IMR-90 (cell line): Measurements from ENCODE around the gene SLC35G6. TPM values are rescaled to one million over a fixed set of nuclear protein-coding genes. Genes with fewer than 3 reads are reported as not detected.

ENCODE experiments used
- ATAC-seq: fragments of 200-7000 bp; cut with Tn5 transposase; 2 replicates; pipeline ENCODE4 v1.9.1; 2020; ENCODE audit warnings: low read depth, mild to moderate bottlenecking, moderate library complexity
- BruUV-seq: library from RNA; stranded (reverse); fragments of 400-500 nt; replicated peaks from 2 replicates; lab custom pipeline; 2021; lab: Mats Ljungman, UMichigan
- CTCF ChIA-PET: fragments of 300-600 bp; formaldehyde crosslinking; extraction: SDS; loops from one replicate; lab custom pipeline; 2021; ENCODE audit warnings: antibody characterized with exemption; lab: Yijun Ruan, JAX
- POLR2A ChIA-PET: fragments of 300-600 bp; sonication (Branson Sonifier 250); formaldehyde crosslinking; loops from one replicate; lab custom pipeline; 2022; ENCODE audit warnings: antibody characterized with exemption; ENCODE audit not compliant: unreplicated experiment; lab: Charles Lee
- DNase-seq: peaks from one replicate; pipeline ENCODE4 v3.0.0; 2013
- H2AFZ ChIP-seq: replicated peaks from 2 replicates; pipeline ENCODE3; 2013; ENCODE audit warnings: low read length, mild to moderate bottlenecking; ENCODE audit not compliant: poor library complexity
- H2AK5ac ChIP-seq: 2 replicates; pipeline ENCODE4 v1.6.1; 2013; ENCODE audit warnings: low read depth, low read length, inconsistent platforms
- H2AK9ac ChIP-seq: replicated peaks from 2 replicates; pipeline ENCODE3; 2013; ENCODE audit warnings: mild to moderate bottlenecking, low read depth, low read length, moderate library complexity; ENCODE audit not compliant: poor library complexity
- H2BK120ac ChIP-seq: 2 replicates; pipeline ENCODE4 v1.6.1; 2013; ENCODE audit warnings: low read depth, low read length, inconsistent platforms
- H2BK15ac ChIP-seq: 3 replicates; pipeline ENCODE4 v1.6.1; 2013; ENCODE audit warnings: low read depth, low read length, inconsistent platforms
- H2BK20ac ChIP-seq: 2 replicates; pipeline ENCODE4 v1.6.1; 2013; ENCODE audit warnings: low read depth, mild to moderate bottlenecking, inconsistent platforms, low read length, moderate library complexity
- H2BK5ac ChIP-seq: 2 replicates; pipeline ENCODE4 v1.6.1; 2013; ENCODE audit warnings: mild to moderate bottlenecking, low read depth, low read length, inconsistent platforms; ENCODE audit not compliant: poor library complexity, severe bottlenecking
- H3K14ac ChIP-seq: replicated peaks from 2 replicates; pipeline ENCODE4 v1.6.1; 2013; ENCODE audit warnings: low read depth, low read length, inconsistent platforms
- H3K18ac ChIP-seq: 2 replicates; pipeline ENCODE4 v1.6.1; 2013; ENCODE audit warnings: low read depth, low read length, control low read depth
- H3K23ac ChIP-seq: 2 replicates; pipeline ENCODE4 v1.6.1; 2013; ENCODE audit warnings: low read depth, low read length, inconsistent platforms
- H3K27ac ChIP-seq: 2 replicates; pipeline ENCODE4 v1.5.1; 2013; ENCODE audit warnings: mild to moderate bottlenecking, control low read depth, low read length; ENCODE audit not compliant: insufficient read depth
- H3K27me3 ChIP-seq: 2 replicates; pipeline ENCODE4 v1.6.1; 2013; ENCODE audit warnings: low read length; ENCODE audit not compliant: control insufficient read depth, insufficient read depth
- H3K36me3 ChIP-seq: 2 replicates; pipeline ENCODE4 v1.6.1; 2013; ENCODE audit warnings: low read length, mixed read lengths; ENCODE audit not compliant: control insufficient read depth, insufficient read depth
- H3K4ac ChIP-seq: 2 replicates; pipeline ENCODE4 v1.6.1; 2013; ENCODE audit warnings: low read depth, low read length, inconsistent platforms
- H3K4me1 ChIP-seq: 2 replicates; pipeline ENCODE4 v1.6.1; 2013; ENCODE audit warnings: low read length, mixed read lengths; ENCODE audit not compliant: control insufficient read depth, insufficient read depth
- H3K4me2 ChIP-seq: 2 replicates; pipeline ENCODE4 v1.6.1; 2013; ENCODE audit warnings: low read depth, mild to moderate bottlenecking, control low read depth, low read length, moderate library complexity
- H3K4me3 ChIP-seq: 2 replicates; pipeline ENCODE4 v1.5.1; 2013; ENCODE audit warnings: low read depth, mild to moderate bottlenecking, control low read depth, low read length, moderate library complexity; ENCODE audit not compliant: insufficient read depth
- H3K56ac ChIP-seq: 2 replicates; pipeline ENCODE4 v1.6.1; 2013; ENCODE audit warnings: low read length, inconsistent platforms; ENCODE audit not compliant: insufficient read depth; ENCODE audit errors: extremely low read depth
- H3K79me1 ChIP-seq, 2 experiments: 2 replicates each; pipeline ENCODE4 v1.6.1; 2013; ENCODE audit warnings: low read length in 2 of 2, inconsistent platforms in 1 of 2, low read depth in 1 of 2
- H3K9ac ChIP-seq: 2 replicates; pipeline ENCODE4 v1.6.1; 2013; ENCODE audit warnings: low read depth, low read length, control low read depth
- H3K9me1 ChIP-seq: 2 replicates; pipeline ENCODE4 v1.6.1; 2013; ENCODE audit warnings: low read length, inconsistent platforms; ENCODE audit not compliant: insufficient read depth
- H3K9me3 ChIP-seq: 2 replicates; pipeline ENCODE4 v1.6.1; 2013; ENCODE audit warnings: low read length; ENCODE audit not compliant: control insufficient read depth, insufficient read depth
- H4K20me1 ChIP-seq: 2 replicates; pipeline ENCODE4 v1.6.1; 2013; ENCODE audit warnings: low read length, inconsistent platforms; ENCODE audit not compliant: insufficient read depth
- H4K5ac ChIP-seq: 2 replicates; pipeline ENCODE4 v1.6.1; 2013; ENCODE audit warnings: mild to moderate bottlenecking, low read depth, low read length, control low read depth
- H4K8ac ChIP-seq, 2 experiments: 2 replicates each; pipeline ENCODE4 v1.6.1; 2013; ENCODE audit warnings: low read depth in 2 of 2, low read length in 2 of 2, control low read depth in 1 of 2, inconsistent platforms in 1 of 2
- H4K91ac ChIP-seq: 2 replicates; pipeline ENCODE4 v1.6.1; 2013; ENCODE audit warnings: low read depth, low read length, inconsistent platforms; ENCODE audit not compliant: insufficient read depth
- WGBS, 2 experiments: methylation state at CpG; one replicate each; pipeline versions ENCODE4 v1.1.5 to v1.1.7; 2013; ENCODE audit warnings: missing lambda C conversion rate in 2 of 2; ENCODE audit not compliant: insufficient read length in 1 of 2; ENCODE audit errors: extremely low coverage in 2 of 2; 5-methylcytosine and 5-hydroxymethylcytosine counted together
- dilution Hi-C: fragments of 300-500 bp; cut with HindIII; formaldehyde crosslinking; loops from one replicate; pipeline ENCODE4 v1.14.3; 2018; ENCODE audit warnings: low sequenced_read_pairs; ENCODE audit not compliant: unreplicated experiment
- in situ Hi-C: fragments of 300-500 bp; cut with MboI; formaldehyde crosslinking; loops from 3 replicates; pipeline ENCODE4 v1.14.3; 2019; ENCODE audit warnings: low sequenced_read_pairs, inconsistent platforms, mixed read lengths
- intact Hi-C: fragments of 100-400 bp; cut with micrococcal nuclease; formaldehyde crosslinking; loops from 2 replicates; pipeline ENCODE4 v1.10.0; 2022
- polyA plus RNA-seq, 3 experiments: library from polyadenylated mRNA; depleted of rRNA; stranded (reverse); fragments of >200 nt; gene quantifications; 2 replicates each; pipeline ENCODE4 v1.2.3, GENCODE V29; 2012; ENCODE audit warnings: low replicate concordance in 1 of 3
- total RNA-seq: library from RNA; depleted of rRNA; stranded (reverse); fragments of >200 nt; gene quantifications from 2 replicates; pipeline ENCODE4 v1.2.3, GENCODE V29; 2012
- TF ChIP-seq, protein P1 (sequence below): fragments of 150-350 bp; IDR thresholded peaks from 2 replicates; pipeline ENCODE4 v1.6.1; 2017; ENCODE audit warnings: mild to moderate bottlenecking, antibody characterized with exemption, low read length, low read depth

The SLC35G6 gene
- total and polyA plus RNA-seq, 2 of the 4 experiments (the other 2 are of a cell fraction): not detected

DNA sequence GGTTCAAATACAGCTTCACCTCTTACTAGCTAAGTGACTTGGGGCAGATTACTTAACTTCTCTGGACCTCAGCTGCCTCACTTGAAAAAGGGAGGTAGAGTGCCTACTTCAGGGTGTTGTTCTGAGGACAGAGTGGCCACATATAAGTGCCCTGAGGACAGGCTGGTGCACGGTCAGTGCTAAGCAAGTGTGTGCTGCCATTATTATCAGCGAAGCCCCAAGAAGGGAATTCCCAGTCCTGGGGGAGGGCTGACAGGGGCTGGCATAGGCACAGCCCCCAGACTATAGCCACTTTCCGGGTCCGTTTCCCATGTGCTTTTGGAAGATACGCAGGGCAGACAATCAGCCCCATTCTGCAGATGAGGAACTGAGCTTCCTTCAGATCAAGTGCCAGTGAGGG lies 4.3 kb upstream of the SLC35G6 start:
- Histone ChIP-seq H3K4me1 (peaks cover 22% of the 10 kb centered on the region), H4K91ac (peak overlapping the region; percentile 94), H2BK20ac (no peak overlapping the region), H2BK15ac (0 out of 3 replicates have a peak overlapping the region, but pooled peaks have one; percentile 16), H3K27me3 (no peaks in the 10 kb centered on the region), H3K9me1 (peaks cover 27% of the 10 kb centered on the region), H3K36me3 (peaks cover 5% of the 10 kb centered on the region; the same call in 1 of the 2 replicates), H4K20me1 (peaks cover 64% of the 10 kb centered on the region), H3K18ac (no peak overlapping the region), H2AK5ac (peak overlapping the region; percentile 89), H3K56ac (peak overlapping the region; percentile 48; the same call in 1 of the 2 replicates), H3K23ac (peak overlapping the region; percentile 39; the same call in 1 of the 2 replicates), H2BK5ac (peak overlapping the region; percentile 86), H3K4ac (peak overlapping the region; percentile 93), H3K4me2 (peak overlapping the region; percentile 85), H4K5ac (no peak overlapping the region), H3K14ac (peak overlapping the region; percentile 74), H3K9ac (peak overlapping the region; percentile 94), H2BK120ac (peak overlapping the region; percentile 60; the same call in 1 of the 2 replicates), H3K4me3 (peak overlapping the region; percentile 76; the same call in 1 of the 2 replicates), H4K8ac (peak overlapping the region; percentile 30 to 48; a peak in 1 of 4 replicates), H2AK9ac (peak overlapping the region; percentile 98), H3K9me3 (no peaks in the 10 kb centered on the region), H3K79me1 (peaks cover 5 to 67% of the 10 kb centered on the region in 2 experiments; a peak in 3 of 4 replicates), H2AFZ (no peak overlapping the region), H3K27ac (peak overlapping the region; percentile 91)
- BruUV-seq: no TSS peak
- TF ChIP-seq, protein P1, sequence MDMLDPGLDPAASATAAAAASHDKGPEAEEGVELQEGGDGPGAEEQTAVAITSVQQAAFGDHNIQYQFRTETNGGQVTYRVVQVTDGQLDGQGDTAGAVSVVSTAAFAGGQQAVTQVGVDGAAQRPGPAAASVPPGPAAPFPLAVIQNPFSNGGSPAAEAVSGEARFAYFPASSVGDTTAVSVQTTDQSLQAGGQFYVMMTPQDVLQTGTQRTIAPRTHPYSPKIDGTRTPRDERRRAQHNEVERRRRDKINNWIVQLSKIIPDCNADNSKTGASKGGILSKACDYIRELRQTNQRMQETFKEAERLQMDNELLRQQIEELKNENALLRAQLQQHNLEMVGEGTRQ: no peak
- in situ Hi-C loops (no loop called here), dilution Hi-C loops (no loop called here), intact Hi-C loops (loop anchor here (1.0 kb wide), 1 partner anchor 40 kb away; no protein-coding TSS in a partner anchor)
- DNase-seq (no peak), ATAC-seq (no peak)
- CTCF ChIA-PET: interaction anchor here (2.2 kb wide), 1 partner anchor 40 kb away, joined by 10 read pairs; no protein-coding TSS in a partner anchor
- 93% methylated on average over 5 of the region's 5 CpGs; no CpG with 5 or more reads in 1 of the 2 experiments for WGBS, 2 experiments
- POLR2A ChIA-PET: no interaction called here
